GM11168 (cell line): ENCODE measurements around the gene ZNF525.
"Not testable (repeated sequence)": the region's sequence is repeated elsewhere in the genome, so short reads cannot be mapped to it uniquely, and the experiment has no call there.

Experiments
- in situ Hi-C: fragments of 300-500 bp; cut with MboI; formaldehyde crosslinking; loops from one replicate; pipeline ENCODE4 v1.12.0; 2022; ENCODE audit warnings: low sequenced_read_pairs; ENCODE audit not compliant: unreplicated experiment

Gene ZNF525

DNA sequence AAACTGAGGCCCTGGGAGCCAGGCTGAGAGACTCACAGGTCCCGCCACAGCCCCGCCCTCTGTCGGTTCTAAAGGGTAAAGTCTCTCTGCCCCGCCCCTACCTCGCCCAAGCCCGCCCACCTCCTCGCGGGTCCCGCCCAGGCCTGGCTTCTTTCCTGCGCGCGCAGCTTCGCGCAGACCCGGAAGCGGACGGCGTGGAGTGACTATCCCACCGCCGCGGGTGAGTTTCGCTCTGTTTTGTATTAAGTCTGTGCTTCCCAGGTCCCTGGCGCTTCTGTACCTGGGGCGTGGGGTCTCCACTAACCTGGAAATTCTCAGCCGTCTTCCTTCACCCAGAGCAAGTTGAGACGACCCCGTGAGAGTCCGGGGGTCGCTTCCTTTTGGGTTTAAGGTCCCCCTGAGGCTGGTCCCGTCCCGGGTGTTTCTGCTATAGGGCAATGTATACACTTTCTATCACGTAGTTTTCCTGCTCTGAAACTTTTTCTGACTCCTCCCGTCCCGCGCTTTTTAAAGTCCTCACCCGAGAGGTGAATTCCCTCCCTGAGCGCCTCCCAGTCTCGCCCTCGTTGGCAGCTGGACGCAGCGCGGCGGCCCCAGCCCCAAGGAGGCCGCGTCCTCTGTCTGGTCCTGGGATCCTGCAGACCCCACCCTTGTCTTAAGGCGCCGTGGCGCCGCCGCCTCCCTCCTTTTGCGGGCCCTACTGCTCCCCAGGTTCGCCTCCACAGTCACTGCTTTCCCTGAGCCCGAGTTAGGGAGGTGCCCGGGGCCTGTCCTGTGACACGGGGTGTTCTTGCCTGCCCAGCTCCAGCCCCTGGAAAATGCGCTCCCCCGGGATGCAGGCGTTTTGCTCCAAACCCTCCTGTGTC lies 29.7 kb downstream of the ZNF525 start, which contains the start of gene ZNF765:
ZNF765 (plus strand) TSS at position 176 of the 866 bp plus-strand sequence. CDS start 2,867 bp downstream, outside the sequence.
- in situ Hi-C loops = no loop called here

DNA sequence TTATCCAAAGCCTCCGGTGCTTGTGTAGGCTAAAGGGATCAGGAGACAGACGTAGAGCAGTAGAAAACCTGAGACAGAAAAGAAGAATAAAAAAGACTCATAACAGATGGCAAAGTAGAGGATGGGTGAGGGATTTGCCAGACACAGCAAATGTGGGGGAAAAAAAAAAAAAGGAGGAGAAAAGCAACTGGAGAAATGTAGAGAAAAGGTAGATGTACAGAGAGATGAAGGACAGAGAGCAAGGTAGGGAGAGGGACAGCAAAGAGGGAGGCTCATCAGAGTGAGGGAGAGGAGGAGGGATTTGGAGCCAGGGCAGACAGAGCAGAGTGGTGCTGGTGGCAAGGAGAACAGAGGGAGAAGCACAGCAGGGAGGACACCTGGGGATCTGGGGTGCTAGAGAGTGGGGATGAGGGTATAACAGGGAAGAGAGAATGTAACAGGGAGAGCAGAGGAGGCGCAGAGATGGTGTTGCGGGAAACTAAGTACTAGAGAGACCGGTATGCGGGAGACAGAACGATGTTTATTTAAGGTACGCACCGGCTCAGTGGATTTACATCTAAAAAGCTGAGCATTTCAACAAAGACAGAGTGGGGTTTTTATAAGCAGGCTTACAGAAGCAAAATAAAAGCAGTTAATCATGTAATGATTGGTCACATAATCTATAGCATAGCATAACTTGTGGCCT lies 30.5 kb downstream of the ZNF525 start:
- in situ Hi-C loops = not testable (repeated sequence)

DNA sequence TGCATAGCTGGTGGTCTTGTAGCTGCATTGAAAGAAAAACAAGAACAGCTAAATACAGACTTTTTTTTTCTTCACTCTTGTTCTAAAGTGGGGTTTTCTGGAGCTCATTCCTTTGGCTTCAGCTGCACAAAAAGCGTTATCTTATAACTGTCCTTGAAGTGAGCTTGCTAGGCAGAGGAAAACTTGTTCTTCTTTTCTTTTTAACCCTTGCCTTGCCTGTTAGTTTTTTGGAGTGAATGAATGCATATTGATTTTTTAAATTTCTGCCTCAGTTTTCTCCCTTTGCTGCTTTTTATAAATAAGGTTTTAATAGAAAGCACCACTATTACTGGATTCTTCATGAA lies 31.0 kb downstream of the ZNF525 start:
- in situ Hi-C loops = no loop called here

DNA sequence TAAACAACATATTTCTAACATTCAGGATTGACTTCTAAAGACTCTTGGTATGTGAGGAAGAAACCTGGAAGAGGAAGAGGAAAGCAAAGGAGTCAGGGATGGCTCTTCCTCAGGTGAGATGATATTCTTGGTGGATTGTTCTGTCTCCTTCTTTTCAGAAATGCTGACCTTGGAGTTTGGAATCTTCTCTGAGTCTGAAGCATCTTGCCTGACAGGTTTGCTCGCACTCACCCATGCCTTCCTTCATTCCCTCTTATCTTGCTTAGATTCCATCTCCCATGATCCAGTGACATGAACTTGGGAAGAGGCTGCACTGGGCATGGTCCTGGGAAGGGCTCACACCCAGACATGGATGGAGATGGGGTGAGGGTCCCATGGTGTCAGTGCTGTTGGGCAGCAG lies 32.4 kb downstream of the ZNF525 start:
- in situ Hi-C loops = not testable (repeated sequence)

DNA sequence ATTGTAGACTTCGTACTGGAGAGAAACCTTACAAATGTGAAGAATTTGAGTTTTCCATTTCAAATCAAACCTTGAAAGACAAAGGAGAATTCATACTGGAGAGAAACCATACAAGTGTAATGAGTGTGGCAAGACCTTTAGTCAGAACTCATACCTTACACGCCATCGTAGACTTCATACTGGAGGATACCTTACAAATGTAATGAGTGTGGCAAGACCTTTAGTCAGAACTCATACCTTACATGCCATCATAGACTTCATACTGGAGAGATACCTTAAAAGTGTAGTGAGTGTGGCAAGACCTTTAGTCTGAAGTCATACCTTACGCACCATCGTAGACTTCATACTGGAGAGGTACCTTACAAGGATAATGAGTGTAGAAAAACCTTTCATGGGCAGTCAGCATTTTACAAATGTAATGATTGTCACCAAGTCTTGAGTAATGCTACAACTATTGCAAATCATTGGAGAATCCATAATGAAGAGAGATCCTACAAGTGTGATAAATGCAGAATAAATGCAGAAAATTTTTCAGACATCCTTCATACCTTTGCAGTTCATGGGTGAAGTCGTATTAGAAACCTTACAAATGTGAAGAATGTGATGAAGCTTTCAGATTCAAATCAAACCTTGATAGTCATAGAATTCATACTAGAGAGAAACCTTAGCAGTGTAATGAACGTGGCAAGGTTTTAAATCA lies 44.1 kb downstream of the ZNF525 start:
- in situ Hi-C loops = no loop called here

DNA sequence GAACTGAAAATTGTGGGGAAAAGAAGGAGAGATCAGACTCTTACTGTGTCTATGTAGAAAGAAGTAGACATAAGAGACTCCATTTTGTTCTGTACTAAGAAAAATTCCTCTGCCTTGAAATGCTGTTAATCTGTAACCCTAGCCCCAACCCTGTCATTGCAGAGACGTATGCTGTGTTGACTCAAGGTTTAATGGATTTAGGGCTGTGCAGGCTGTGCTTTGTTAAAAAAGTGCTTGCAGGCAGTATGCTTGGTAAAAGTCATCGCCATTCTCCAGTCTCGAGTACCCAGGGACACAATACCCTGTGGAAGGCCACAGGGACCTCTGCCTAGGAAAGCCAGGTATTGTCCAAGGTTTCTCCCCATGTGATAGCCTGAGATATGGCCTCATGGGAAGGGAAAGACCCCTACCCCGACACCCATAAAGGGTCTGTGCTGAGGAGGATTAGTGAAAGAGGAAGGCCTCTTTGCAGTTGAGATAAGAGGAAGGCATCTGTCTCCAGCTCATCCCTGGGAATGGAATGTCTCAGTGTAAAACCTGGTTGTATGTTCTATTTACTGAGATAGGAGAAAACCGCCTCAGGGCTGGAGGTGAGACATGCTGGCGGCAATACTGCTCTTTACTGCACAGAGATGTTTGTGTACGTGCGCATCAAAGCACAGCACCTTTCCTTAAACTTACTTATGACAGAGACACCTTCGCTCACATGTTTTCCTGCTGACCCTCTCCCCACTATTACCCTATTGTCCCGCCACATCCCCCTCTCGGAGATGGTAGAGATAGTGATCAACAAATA lies 55.2 kb downstream of the ZNF525 start:
- in situ Hi-C loops = not testable (repeated sequence)

DNA sequence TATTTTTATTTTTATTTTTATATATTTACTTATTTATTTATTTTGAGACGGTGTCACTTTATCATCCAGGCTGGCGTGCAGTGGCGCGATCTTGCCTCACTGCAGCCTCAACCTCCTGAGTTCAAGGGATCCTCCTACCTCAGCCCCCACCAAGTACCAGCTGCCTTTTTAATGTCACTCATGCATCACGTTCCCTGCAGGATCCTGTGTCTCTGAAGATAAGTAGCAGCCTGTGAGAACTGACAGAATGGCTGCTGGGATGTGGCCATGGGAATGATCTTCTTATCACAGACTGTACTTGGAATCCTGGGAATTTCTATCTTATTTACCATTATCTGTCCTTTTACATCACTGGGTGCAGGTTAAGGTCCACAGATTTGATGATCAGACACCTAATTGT lies 57.0 kb downstream of the ZNF525 start:
- in situ Hi-C loops = no loop called here

DNA sequence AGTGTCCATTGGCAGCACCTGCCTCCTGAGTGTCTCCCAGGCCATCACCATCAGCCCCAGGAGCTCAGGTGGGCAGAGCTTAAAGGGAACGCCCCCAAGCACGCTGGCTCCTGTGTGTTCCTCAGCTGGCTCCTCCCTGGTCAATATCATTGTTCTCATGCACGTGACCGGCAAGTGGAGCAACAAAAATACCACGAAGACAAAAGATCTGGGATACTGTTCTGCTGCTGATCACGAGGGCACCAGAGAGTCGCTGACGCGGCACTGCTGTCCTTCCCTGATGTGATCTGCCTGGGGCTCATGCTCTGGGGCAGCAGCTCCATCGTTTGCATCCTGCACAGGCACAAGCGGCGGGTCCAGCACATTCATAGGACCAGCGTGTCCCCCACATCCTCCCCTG lies 57.6 kb downstream of the ZNF525 start:
- in situ Hi-C loops = not testable (repeated sequence)

DNA sequence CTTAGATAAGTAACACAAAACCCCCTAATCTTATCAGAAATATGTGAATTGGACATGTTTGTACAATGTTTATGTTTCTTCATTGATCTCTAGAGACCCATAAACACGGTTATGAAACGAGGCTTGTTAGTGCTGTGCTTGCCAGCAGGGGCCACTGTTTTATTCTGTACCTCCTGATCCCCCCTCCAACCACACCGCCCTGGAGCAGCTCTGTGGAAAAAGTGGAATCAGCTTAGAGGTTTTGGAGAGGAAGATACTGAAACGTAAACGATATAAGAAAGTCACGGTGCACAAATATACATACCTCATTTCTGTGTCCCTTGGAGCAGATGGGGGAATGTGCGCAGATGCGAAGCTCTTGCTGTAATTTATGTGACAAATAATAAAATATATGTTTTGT lies 58.2 kb downstream of the ZNF525 start:
- in situ Hi-C loops = not testable (repeated sequence)

DNA sequence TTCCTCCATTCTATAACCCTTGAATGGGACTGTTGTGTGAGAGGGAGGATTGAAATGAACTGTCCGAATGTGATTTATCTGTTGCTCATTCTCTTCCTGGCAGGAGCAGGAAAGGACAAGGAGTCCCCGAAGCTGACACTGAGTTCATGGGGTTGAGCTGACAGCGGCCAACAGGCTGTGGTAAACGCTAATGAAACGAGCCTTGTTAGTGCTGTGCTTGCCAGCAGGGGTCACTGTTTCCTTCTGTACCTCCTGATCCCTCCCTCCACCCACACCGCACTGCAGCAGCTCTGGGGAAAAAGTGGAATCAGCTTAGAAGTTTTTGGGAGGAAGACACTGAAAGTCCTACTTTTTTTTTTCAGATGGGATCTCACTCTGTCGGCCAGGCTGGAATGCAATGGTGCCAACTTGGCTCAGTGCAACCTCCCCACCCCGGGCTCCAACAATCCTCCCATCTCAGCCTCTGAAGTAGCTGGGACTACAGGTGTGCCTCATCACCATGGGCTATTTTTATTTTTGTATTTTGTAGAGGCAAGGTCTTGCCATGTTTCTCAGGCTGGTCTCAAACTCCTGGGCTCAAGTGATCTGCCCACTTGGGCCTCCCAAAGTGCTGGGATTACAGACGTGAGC lies 59.6 kb downstream of the ZNF525 start:
- in situ Hi-C loops = no loop called here

DNA sequence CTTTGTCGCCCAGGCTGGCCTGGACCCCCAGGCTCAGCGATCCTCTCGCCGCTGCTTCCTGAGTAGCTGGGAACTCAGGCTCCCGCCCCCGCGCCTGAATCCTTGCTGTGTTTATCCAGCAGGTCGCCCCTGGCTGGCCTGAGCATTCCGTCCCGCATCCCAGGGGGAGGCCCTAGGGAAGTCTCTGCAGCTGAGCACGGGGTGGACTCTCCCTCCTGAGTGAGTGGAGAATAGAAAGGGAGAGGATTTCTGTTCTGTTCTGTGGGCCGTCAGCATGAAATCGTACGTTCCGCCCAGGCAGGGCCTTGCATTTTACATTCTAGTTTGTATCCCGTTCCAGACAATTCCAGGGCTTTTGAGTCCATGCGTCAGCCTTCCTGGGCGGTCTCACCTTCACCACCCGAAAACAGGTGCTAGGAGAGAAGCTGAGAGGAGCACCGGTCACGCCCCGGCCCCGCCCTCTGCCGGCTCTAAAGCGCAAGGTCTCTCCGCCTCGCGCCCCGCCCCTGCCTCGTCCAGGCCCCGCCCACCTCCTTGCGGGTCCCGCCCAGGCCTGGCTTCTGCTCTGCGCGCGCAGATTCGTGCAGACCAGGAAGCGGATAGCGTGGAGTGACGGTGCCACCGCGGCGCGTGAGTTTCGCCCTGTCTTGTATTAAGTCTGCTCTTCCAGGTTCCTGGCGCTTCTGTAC lies 66.0 kb downstream of the ZNF525 start, which contains the start of gene ZNF761:
ZNF761 (plus strand) TSS at position 586 of the 689 bp plus-strand sequence. CDS start 15,285 bp downstream, outside the sequence.
- in situ Hi-C loops = no loop called here

DNA sequence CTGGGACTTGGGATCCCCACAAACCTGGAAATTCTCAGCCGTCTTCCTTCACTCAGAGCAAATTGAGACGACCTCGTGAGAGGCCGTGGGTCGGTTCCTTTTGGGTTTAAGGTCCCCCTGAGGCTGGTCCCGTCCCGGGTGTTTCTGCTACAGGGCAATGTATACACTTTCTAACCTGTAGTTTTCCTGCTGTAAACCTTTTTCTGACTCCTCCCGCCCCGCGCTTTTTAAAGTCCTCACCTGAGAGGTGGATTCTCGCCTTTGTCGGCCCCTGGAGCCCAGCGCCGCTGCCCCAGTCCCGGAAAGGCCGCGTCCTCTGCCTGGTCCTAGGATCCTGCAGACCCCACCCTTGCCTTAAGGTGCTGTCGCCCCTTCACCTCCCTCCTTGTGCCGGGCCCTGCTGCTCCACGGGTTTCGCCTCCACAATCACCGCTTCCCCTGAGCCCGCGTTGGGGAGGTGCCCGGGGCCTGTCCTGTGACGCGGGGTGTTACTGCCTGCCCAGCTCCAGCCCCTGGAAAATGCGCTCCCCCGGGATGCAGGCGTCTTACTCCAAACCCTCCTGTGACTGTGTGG lies 66.7 kb downstream of the ZNF525 start:
- in situ Hi-C loops = no loop called here
